H9 (cell line): ENCODE results near the gene TRMT1. TPM values are rescaled to one million over a fixed set of nuclear protein-coding genes. Genes with fewer than 3 reads are reported as not detected.

Experiments
- DNase-seq: peaks from one replicate; pipeline ENCODE4 v3.0.0-alpha.2; 2017
- H2AFZ ChIP-seq: one replicate; pipeline ENCODE4 v1.6.1; 2013; ENCODE audit warnings: mild to moderate bottlenecking, low read length, control low read depth, moderate library complexity
- H2AK5ac ChIP-seq: 2 replicates; pipeline ENCODE4 v1.6.1; 2013; ENCODE audit warnings: low read length, control low read depth, mixed read lengths; ENCODE audit not compliant: insufficient read length
- H2BK120ac ChIP-seq: one replicate; pipeline ENCODE4 v1.6.1; 2013; ENCODE audit warnings: low read depth, mild to moderate bottlenecking, low read length, control low read depth, inconsistent platforms; ENCODE audit not compliant: poor library complexity, severe bottlenecking
- H2BK12ac ChIP-seq: 2 replicates; pipeline ENCODE4 v1.6.1; 2013; ENCODE audit warnings: low read length, control low read depth, mixed read lengths, low read depth; ENCODE audit not compliant: insufficient read length
- H2BK15ac ChIP-seq: 2 replicates; pipeline ENCODE4 v1.6.1; 2013; ENCODE audit warnings: low read depth, low read length, control low read depth
- H2BK20ac ChIP-seq: one replicate; pipeline ENCODE4 v1.6.1; 2013; ENCODE audit warnings: low read depth, mild to moderate bottlenecking, low read length, control low read depth, inconsistent platforms; ENCODE audit not compliant: poor library complexity, severe bottlenecking
- H2BK5ac ChIP-seq: 2 replicates; pipeline ENCODE4 v1.6.1; 2013; ENCODE audit warnings: low read length, control low read depth, mixed read lengths; ENCODE audit not compliant: insufficient read length
- H3K14ac ChIP-seq: 2 replicates; pipeline ENCODE4 v1.6.1; 2013; ENCODE audit warnings: low read length, control low read depth; ENCODE audit not compliant: insufficient read depth
- H3K18ac ChIP-seq: 2 replicates; pipeline ENCODE4 v1.6.1; 2013; ENCODE audit warnings: low read depth, mild to moderate bottlenecking, mixed read lengths, low read length, control low read depth; ENCODE audit not compliant: insufficient read length
- H3K23ac ChIP-seq: 2 replicates; pipeline ENCODE4 v1.6.1; 2013; ENCODE audit warnings: low read length, control low read depth, mixed read lengths, low read depth; ENCODE audit not compliant: insufficient read length
- H3K23me2 ChIP-seq: 2 replicates; pipeline ENCODE4 v1.6.1; 2013; ENCODE audit warnings: low read depth, mild to moderate bottlenecking, mixed read lengths, low read length, control low read depth; ENCODE audit not compliant: insufficient read length, poor library complexity, severe bottlenecking
- H3K27ac ChIP-seq: 2 replicates; pipeline ENCODE4 v1.5.1; 2013; ENCODE audit warnings: low read length, control low read depth, mixed read lengths, low read depth; ENCODE audit not compliant: insufficient read length
- H3K27me3 ChIP-seq: 2 replicates; pipeline ENCODE4 v1.6.1; 2013; ENCODE audit warnings: low read length, control low read depth, inconsistent platforms; ENCODE audit not compliant: insufficient read depth
- H3K4ac ChIP-seq: 2 replicates; pipeline ENCODE4 v1.6.1; 2013; ENCODE audit warnings: low read depth, mild to moderate bottlenecking, control low read depth, inconsistent platforms, low read length, moderate library complexity
- H3K4me1 ChIP-seq: 2 replicates; pipeline ENCODE4 v1.6.1; 2013; ENCODE audit warnings: low read length, control low read depth, inconsistent platforms; ENCODE audit not compliant: insufficient read depth
- H3K4me2 ChIP-seq: 2 replicates; pipeline ENCODE4 v1.6.1; 2013; ENCODE audit warnings: low read length, control low read depth, mixed read lengths; ENCODE audit not compliant: insufficient read length, insufficient read depth
- H3K56ac ChIP-seq: 2 replicates; pipeline ENCODE4 v1.6.1; 2013; ENCODE audit warnings: low read depth, mild to moderate bottlenecking, mixed read lengths, low read length, control low read depth; ENCODE audit not compliant: insufficient read length
- H3K79me1 ChIP-seq: 2 replicates; pipeline ENCODE4 v1.6.1; 2013; ENCODE audit warnings: low read depth, mild to moderate bottlenecking, moderate library complexity, low read length, control low read depth, inconsistent platforms; ENCODE audit not compliant: insufficient read depth, poor library complexity, severe bottlenecking
- H3K79me2 ChIP-seq: 2 replicates; pipeline ENCODE4 v1.6.1; 2013; ENCODE audit warnings: low read length, control low read depth, inconsistent platforms; ENCODE audit not compliant: insufficient read depth
- H3K9ac ChIP-seq: 2 replicates; pipeline ENCODE4 v1.6.1; 2013; ENCODE audit warnings: low read length, control low read depth, mixed read lengths; ENCODE audit not compliant: insufficient read length; ENCODE audit errors: extremely low read depth
- H3K9me3 ChIP-seq: one replicate; pipeline ENCODE4 v1.6.1; 2013; ENCODE audit warnings: low read depth, low read length, inconsistent platforms; ENCODE audit not compliant: control insufficient read depth
- H3T11ph ChIP-seq: one replicate; pipeline ENCODE4 v1.6.1; 2013; ENCODE audit warnings: mild to moderate bottlenecking, low read length, control low read depth, inconsistent platforms
- H4K20me1 ChIP-seq: one replicate; pipeline ENCODE4 v1.6.1; 2013; ENCODE audit not compliant: control insufficient read depth, insufficient read length, insufficient read depth
- H4K5ac ChIP-seq: 2 replicates; pipeline ENCODE4 v1.6.1; 2013; ENCODE audit warnings: low read depth, mild to moderate bottlenecking, mixed read lengths, low read length, control low read depth; ENCODE audit not compliant: insufficient read length
- H4K8ac ChIP-seq: replicated peaks from 2 replicates; pipeline ENCODE4 v1.6.1; 2013; ENCODE audit warnings: low read length, control low read depth, mixed read lengths, low read depth; ENCODE audit not compliant: insufficient read length
- H4K91ac ChIP-seq: 2 replicates; pipeline ENCODE4 v1.6.1; 2013; ENCODE audit warnings: low read depth, mild to moderate bottlenecking, moderate library complexity, mixed read lengths, low read length, control low read depth; ENCODE audit not compliant: insufficient read length
- H3K27ac Mint-ChIP-seq, 3 experiments: 2 replicates in 2 of 3; 3 replicates in 1 of 3; pipeline ENCODE4 v1.8.0; 2020 to 2021; ENCODE audit warnings: mixed read lengths in 3 of 3, mild to moderate bottlenecking in 1 of 3, moderate library complexity in 1 of 3
- H3K27me3 Mint-ChIP-seq: 2 replicates; pipeline ENCODE4 v1.8.0; 2021; ENCODE audit warnings: low read depth, mild to moderate bottlenecking, moderate library complexity, mixed read lengths
- H3K36me3 Mint-ChIP-seq, 3 experiments: 2 replicates in 2 of 3; 3 replicates in 1 of 3; pipeline ENCODE4 v1.8.0; 2020 to 2021; ENCODE audit warnings: low read depth in 3 of 3, mixed read lengths in 3 of 3; ENCODE audit not compliant: insufficient read depth in 1 of 3
- H3K4me1 Mint-ChIP-seq, 2 experiments: 2 replicates each; pipeline ENCODE4 v1.8.0; 2020; ENCODE audit warnings: mixed read lengths in 2 of 2
- H3K4me3 Mint-ChIP-seq, 2 experiments: 2 replicates in 1 of 2; 3 replicates in 1 of 2; pipeline ENCODE4 v1.8.0; 2020 to 2021; ENCODE audit warnings: mild to moderate bottlenecking in 2 of 2, mixed read lengths in 2 of 2, moderate library complexity in 1 of 2
- H3K9me3 Mint-ChIP-seq, 2 experiments: 2 replicates in 1 of 2; 3 replicates in 1 of 2; pipeline ENCODE4 v1.8.0; 2020; ENCODE audit warnings: mild to moderate bottlenecking in 2 of 2, mixed read lengths in 2 of 2, moderate library complexity in 1 of 2
- CTCF ChIP-seq: fragments of 200-600 bp; sonication (generic); conservative IDR thresholded peaks from 3 replicates; pipeline ENCODE4 v1.8.0; 2021; ENCODE audit warnings: antibody characterized with exemption, mild to moderate bottlenecking
- WGBS: extraction: QIAGEN DNeasy Blood & Tissue Kit; methylation state at CpG from one replicate; pipeline ENCODE4 v1.1.7; 2013; ENCODE audit warnings: missing lambda C conversion rate, low lambda C conversion rate, mixed read lengths; ENCODE audit not compliant: insufficient read length; ENCODE audit errors: extremely low coverage; 5-methylcytosine and 5-hydroxymethylcytosine counted together
- total RNA-seq: library from RNA; stranded (reverse); gene quantifications from 2 replicates; pipeline ENCODE4 v1.2.1, GENCODE V29; 2021

The TRMT1 gene
- total RNA-seq, 1 experiment from 2014 or later = 95.7 TPM

- Histone ChIP-seq H3K23ac (no peak overlapping the region), H4K20me1 (no peaks in the 10 kb centered on the region), H2BK12ac (no peak overlapping the region), H4K8ac (no peak overlapping the region), H4K5ac (peak overlapping the region; percentile 83), H2BK15ac (no peak overlapping the region), H3K4me2 (peak overlapping the region; percentile 66), H2AFZ (no peak overlapping the region), H3K23me2 (peaks cover 11% of the 10 kb centered on the region), H2BK5ac (no peak overlapping the region), H3K4ac (no peak overlapping the region), H3K9me3 (no peaks in the 10 kb centered on the region), H3K56ac (no peak overlapping the region), H3K27me3 (no peaks in the 10 kb centered on the region), H3K27ac (no peak overlapping the region), H2AK5ac (no peak overlapping the region), H2BK120ac (no peak overlapping the region), H3K18ac (peak overlapping the region; percentile 85), H3K14ac (peak overlapping the region; percentile 71), H3K4me1 (peaks cover 11% of the 10 kb centered on the region; the same call in 1 of the 2 replicates), H4K91ac (peak overlapping the region; percentile 21), H3K79me2 (peaks cover 30% of the 10 kb centered on the region), H3K79me1 (no peaks in the 10 kb centered on the region), H2BK20ac (no peak overlapping the region), H3T11ph (no peak overlapping the region), H3K9ac (peak overlapping the region; percentile 94)
- DNase-seq = peak; percentile 24
- H3K4me1 Mint-ChIP-seq = peaks cover 29 to 34% of the 10 kb centered on the region in 2 experiments
- no CpG with 5 or more reads among the region's 18 CpGs for WGBS
- TF ChIP-seq CTCF = no peak
- H3K27me3 Mint-ChIP-seq = no peaks in the 10 kb centered on the region
- H3K36me3 Mint-ChIP-seq = peaks cover 9 to 44% (median 35%) of the 10 kb centered on the region in 3 experiments; a peak in 6 of 7 replicates
- peaks cover 0 to 1% of the 10 kb centered on the region in 2 experiments; a peak in 2 of 5 replicates for H3K9me3 Mint-ChIP-seq
- H3K27ac Mint-ChIP-seq = peak overlapping the region; percentile 98 to 99 (median 99)
- peak overlapping the region; percentile 98 to 100 for H3K4me3 Mint-ChIP-seq
Measured at GRCh38 chr19:13115936-13116281, 631 bp downstream of the TRMT1 start.
